AG04450 (cell line): ENCODE results near the gene TIFAB. TPM values are rescaled to one million over a fixed set of nuclear protein-coding genes. Genes with fewer than 3 reads are reported as not detected.

Experiments used
- CTCF ChIA-PET: fragments of 300-600, 350-600 bp; formaldehyde crosslinking; extraction: SDS; loops from one replicate; lab custom pipeline; 2022; ENCODE audit warnings: antibody characterized with exemption, inconsistent platforms; lab: Charles Lee
- POLR2A ChIA-PET: fragments of 350-600 bp; formaldehyde crosslinking; extraction: SDS; loops from one replicate; lab custom pipeline; 2021; ENCODE audit warnings: antibody characterized with exemption, inconsistent platforms; lab: Yijun Ruan, JAX
- DNase-seq: peaks from one replicate; pipeline ENCODE4 v3.0.0-alpha.2; 2011; ENCODE audit warnings: low read depth, low spot score
- H3K27ac ChIP-seq: one replicate; pipeline ENCODE4 v1.5.1; 2012; ENCODE audit warnings: low read depth, low read length, control low read depth
- H3K27me3 ChIP-seq: one replicate; pipeline ENCODE4 v1.6.0; 2012; ENCODE audit warnings: low read length; ENCODE audit not compliant: control insufficient read depth, insufficient read depth
- H3K4me3 ChIP-seq: 2 replicates; pipeline ENCODE4 v1.5.1; 2011; ENCODE audit warnings: mild to moderate bottlenecking, low read depth, low read length, control low read depth
- H3K9me3 ChIP-seq: 2 replicates; pipeline ENCODE4 v1.5.1; 2012; ENCODE audit warnings: low read length; ENCODE audit not compliant: control insufficient read depth, insufficient read depth
- polyA plus RNA-seq: library from polyadenylated mRNA; depleted of rRNA; stranded (reverse); fragments of >200 nt; gene quantifications from 2 replicates; pipeline ENCODE4 v1.2.3, GENCODE V29; 2011
- TF ChIP-seq, protein P1 (sequence below): IDR thresholded peaks from 2 replicates; pipeline ENCODE4 v1.5.1; 2011; ENCODE audit warnings: low read depth, low read length, control low read depth, inconsistent platforms

Gene TIFAB
- polyA plus RNA-seq, 1 experiment, result not detected

DNA sequence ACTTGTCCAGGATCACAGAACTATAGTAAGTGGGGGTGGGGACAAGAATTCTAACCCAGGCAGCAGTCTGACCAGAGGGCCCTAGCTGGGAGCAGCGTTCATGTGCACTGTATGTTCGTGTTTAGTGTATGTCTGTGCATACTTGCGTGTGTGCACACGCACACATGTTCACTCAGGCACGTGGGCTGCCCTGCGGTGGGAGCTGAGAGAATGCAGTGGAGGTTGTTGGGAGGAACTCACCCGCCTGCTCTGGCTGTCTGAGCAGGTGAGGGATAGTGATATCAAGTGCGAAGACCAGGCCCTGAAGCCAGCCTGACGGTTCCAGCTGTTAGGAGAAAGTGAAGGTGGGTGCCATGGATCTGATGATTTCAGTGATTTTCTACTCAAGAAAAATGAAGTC, 5.9 kb downstream of the TIFAB start:
- Histone ChIP-seq H3K4me3 (no peak overlapping the region), H3K9me3 (peaks cover 6% of the 10 kb centered on the region; the same call in 1 of the 2 replicates), H3K27me3 (peaks cover 27% of the 10 kb centered on the region), H3K27ac (no peak overlapping the region)
- DNase-seq, result no peak
- CTCF ChIA-PET, result interaction anchor here (1.1 to 5.1 kb wide), 3 partner anchors 12 to 106 kb away, joined by 4 to 30 read pairs (median 4); no protein-coding TSS in a partner anchor
- TF ChIP-seq, protein P1, sequence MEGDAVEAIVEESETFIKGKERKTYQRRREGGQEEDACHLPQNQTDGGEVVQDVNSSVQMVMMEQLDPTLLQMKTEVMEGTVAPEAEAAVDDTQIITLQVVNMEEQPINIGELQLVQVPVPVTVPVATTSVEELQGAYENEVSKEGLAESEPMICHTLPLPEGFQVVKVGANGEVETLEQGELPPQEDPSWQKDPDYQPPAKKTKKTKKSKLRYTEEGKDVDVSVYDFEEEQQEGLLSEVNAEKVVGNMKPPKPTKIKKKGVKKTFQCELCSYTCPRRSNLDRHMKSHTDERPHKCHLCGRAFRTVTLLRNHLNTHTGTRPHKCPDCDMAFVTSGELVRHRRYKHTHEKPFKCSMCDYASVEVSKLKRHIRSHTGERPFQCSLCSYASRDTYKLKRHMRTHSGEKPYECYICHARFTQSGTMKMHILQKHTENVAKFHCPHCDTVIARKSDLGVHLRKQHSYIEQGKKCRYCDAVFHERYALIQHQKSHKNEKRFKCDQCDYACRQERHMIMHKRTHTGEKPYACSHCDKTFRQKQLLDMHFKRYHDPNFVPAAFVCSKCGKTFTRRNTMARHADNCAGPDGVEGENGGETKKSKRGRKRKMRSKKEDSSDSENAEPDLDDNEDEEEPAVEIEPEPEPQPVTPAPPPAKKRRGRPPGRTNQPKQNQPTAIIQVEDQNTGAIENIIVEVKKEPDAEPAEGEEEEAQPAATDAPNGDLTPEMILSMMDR, result no peak
- POLR2A ChIA-PET, result no interaction called here

DNA sequence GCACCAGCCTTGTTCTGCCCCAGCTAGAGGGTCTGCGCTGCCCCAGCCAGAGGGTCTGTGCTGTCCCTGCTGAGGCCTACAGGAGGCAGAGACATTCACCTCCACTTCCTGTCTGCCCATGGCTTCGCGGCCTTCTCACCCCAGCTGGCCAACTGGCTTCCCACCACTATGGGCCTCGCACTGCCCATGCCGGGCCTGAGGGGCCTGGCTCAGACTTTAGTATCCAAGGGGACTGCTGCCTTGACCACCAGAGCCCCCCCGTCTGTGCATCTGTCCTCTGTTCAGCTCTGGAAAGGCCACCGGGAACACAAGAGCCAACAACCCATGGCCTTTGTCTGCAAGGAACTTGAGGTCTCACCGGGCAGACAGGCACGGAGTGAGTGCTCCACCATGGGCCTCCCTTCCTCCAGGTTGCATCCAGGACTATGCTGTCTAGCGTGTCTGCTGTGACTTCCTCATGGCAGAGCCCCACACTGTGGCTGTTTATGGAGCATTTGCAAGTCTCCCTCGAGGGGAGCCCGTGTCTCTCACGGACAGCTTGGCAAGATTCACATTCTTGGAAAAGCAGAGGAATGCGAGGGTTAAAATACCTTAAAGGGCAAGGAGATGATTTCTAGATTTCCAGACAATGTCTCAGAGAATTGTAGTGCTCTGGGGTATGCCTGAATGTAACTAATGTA, 6.7 kb downstream of the TIFAB start:
- peaks cover 21% of the 10 kb centered on the region for H3K27me3 ChIP-seq
- ChIA-PET POLR2A (no interaction called here), CTCF (interaction anchor here (1.1 to 5.1 kb wide), 4 partner anchors 11 to 107 kb away, joined by 4 to 30 read pairs (median 6); no protein-coding TSS in a partner anchor)
- DNase-seq, result no peak
- H3K4me3 ChIP-seq, result no peak overlapping the region
- peaks cover 6% of the 10 kb centered on the region; the same call in 1 of the 2 replicates for H3K9me3 ChIP-seq
- TF ChIP-seq, protein P1, result no peak
- H3K27ac ChIP-seq, result no peak overlapping the region

DNA sequence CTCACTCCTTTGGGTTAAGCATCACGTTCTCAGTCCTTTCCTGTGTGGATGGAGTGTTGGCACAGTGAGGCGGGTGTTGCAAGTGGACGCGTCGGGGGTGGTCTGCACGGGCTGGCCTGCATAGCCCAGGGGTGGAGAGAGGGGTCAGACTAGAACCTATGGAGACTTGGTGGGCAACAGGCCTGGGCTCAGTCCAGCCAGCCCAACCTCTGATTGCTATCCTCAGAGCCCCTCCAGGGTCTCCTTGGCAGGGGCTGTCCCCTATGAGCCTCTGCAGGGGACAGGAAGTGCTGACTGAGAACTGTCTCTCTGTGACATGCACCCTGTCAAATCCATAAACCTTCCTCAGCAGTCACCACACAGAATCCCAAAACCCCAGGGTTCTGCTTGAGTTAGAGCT, 7.3 kb downstream of the TIFAB start:
- no peak for DNase-seq
- ChIA-PET CTCF (interaction anchor here (1.3 to 1.6 kb wide), 2 partner anchors 12 to 107 kb away, joined by 4 to 7 read pairs; no protein-coding TSS in a partner anchor), POLR2A (no interaction called here)
- no peak overlapping the region for H3K27ac ChIP-seq
- TF ChIP-seq, protein P1, result no peak
- peaks cover 6% of the 10 kb centered on the region; the same call in 1 of the 2 replicates for H3K9me3 ChIP-seq
- no peak overlapping the region for H3K4me3 ChIP-seq
- peaks cover 21% of the 10 kb centered on the region for H3K27me3 ChIP-seq

DNA sequence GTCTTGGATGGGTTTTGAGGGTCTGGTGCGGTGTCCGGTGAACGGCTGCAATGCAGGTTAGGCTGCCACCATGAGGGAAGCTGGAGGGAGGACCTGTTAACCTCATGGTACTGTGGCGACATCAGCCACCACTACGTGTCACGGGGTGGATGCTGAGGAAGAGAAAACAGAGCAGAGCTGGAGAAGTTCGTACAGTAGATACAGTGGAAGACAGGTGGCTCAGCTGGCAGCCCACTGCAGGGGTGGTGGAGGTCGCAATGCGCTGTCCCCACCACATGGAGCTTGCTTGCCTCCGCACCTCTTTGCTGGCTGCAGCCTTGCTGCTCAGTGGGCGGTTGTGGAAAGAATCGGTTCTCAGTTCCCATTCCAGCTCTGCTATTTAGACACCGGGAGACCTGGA, 7.8 kb downstream of the TIFAB start:
- POLR2A ChIA-PET, result no interaction called here

More for the DNA sequence above, 7.8 kb downstream of the TIFAB start:
- Histone ChIP-seq H3K9me3 (peaks cover 6% of the 10 kb centered on the region; the same call in 1 of the 2 replicates), H3K4me3 (no peak overlapping the region), H3K27me3 (peaks cover 21% of the 10 kb centered on the region), H3K27ac (no peak overlapping the region)
- DNase-seq, result no peak
- CTCF ChIA-PET, result interaction anchor here (1.6 kb wide), 1 partner anchor 12 kb away, joined by 7 read pairs; no protein-coding TSS in a partner anchor
- TF ChIP-seq, protein P1, result no peak
